GM21390 (cell line): ENCODE data around the gene CHMP6.
"Not testable (repeated sequence)": the region's sequence is repeated elsewhere in the genome, so short reads cannot be mapped to it uniquely, and the experiment has no call there.

ENCODE experiments used
- ATAC-seq: cut with Tn5 transposase; IDR thresholded peaks from one replicate; pipeline ENCODE4 v1.9.1; 2021; ENCODE audit not compliant: unreplicated experiment

CHMP6 gene

DNA sequence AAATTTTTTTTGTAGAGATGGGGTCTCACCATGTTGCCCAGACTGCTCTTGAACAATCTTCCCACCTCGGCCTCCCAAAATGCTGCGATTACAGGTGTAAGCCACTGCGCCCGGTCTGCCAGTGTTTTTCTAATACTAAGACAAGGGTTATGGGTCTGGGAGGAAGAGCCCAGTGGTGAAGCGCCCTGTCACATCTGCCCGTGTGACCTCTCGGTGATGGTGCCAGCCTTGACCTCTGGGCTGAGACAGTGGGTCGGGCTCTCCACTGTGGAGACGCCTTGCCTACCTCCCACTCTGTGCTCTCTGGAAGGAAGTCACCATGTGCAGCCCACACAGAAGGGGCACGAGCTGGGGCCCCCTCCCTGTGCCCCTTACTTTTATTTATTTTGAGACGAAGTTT lies 38.2 kb downstream of the CHMP6 start:
- no peak for ATAC-seq

DNA sequence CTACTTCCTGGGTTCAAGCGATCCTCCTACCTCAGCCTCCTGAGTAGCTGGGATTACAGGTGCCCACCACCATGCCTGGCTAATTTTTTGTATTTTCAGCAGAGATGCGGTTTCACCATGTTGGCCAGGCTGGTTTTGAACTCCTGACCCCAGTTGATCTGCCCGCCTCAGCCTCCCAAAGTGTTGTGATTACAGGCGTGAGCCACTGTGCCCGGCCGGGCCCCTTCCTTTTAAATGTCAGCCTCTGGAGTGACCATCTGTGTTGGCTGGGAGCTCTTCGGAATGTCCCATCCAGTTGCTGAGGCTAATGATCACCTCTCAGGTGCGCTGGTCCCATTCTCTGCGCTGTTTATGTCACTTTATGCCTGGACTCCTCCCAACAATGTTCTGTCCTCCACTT lies 38.7 kb downstream of the CHMP6 start:
- not testable (repeated sequence) for ATAC-seq

DNA sequence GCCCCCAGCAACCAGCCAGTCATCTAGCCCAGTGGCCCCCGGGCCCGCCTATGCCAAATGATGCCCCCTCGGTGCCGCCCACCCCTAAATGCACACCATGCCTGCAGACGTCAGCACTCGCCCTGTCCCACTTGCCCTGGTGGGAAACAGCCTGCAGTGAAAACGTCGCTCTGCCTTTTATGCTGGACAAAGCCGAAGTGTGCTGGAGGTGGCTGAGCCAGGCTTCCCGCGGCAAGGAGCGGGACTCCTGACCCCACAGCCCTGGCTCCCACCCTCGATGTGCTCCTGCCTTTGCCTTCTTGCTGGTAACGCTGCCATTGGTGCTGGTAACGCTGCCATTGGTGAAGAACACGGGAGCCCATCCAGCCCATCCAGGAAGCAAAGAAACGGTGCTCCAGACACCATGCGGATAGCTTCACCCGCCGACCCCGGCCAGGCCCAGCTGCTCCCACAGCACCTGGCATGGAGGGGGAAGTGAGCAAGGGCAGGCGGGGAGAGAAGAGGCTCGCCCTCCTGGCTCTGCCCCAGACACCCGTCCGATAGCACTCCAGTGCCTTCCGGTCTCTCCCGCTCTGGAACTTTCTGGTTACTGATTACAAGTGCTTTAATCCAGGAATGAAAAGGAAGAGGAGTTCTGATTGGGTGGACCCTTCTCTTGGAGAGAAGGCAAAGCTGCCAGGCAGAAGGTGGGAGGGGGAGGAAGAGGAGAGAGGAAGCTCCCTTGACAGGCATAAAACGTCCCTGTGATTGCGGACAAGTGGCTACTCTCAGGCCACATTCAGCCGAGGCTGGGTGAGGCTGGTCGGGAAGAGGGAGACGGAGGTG lies 39.3 kb downstream of the CHMP6 start:
- no peak for ATAC-seq

- no peak for ATAC-seq
These were observed 40.2 kb downstream of the CHMP6 start for GRCh38 chr17:81031566-81032550.

GRCh38 chr17:81032641-81033480 lies 41.2 kb downstream of the CHMP6 start:
- no peak for ATAC-seq

- no peak for ATAC-seq
These were observed 42.0 kb downstream of the CHMP6 start for GRCh38 chr17:81033535-81034167.

GRCh38 chr17:81034168-81034777 lies 42.6 kb downstream of the CHMP6 start:
- peak; percentile 18 for ATAC-seq

DNA sequence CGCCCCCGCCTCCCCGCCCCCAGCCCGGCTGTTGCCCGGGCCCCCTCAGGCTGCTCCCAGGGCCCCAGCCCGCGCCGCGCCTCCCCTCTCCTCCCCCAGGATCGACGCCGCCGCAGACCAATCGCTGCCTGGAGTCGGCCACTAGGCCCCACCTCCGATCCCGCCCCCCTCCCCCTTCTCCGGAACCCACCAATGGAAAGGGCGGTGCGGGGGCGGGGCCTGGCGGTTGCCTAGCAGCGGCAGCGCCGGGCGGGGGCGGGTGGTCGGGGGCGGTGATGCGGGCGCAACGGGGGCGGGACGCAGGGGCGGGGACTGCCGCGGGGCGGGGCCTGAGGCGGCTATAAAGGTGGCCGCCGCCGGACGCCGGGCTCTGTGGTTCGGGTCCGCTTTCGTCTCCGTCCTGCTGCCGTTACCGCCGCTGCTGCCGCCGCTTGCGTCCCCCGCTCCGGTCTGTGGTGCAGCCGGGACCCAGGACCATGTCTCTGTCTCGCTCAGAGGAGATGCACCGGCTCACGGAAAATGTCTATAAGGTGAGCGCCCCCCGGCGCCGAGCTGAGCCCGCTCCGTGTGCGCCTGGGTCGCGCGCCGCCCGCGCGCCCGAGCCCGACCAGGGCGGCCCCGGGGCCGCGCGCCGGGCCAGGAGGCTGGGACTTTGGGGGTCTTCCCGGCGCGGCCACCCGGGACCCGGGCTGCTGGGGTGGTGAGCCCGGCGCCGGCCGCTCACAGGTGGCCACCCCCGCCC lies 43.3 kb downstream of the CHMP6 start, which contains the start of gene BAIAP2:
BAIAP2 (plus strand) TSS at position 373 of the 742 bp plus-strand sequence; CDS start at position 477, 104 bp downstream.
- ATAC-seq: peak; percentile 63

GRCh38 chr17:81035521-81036196 lies 44.0 kb downstream of the CHMP6 start:
- ATAC-seq: no peak

DNA sequence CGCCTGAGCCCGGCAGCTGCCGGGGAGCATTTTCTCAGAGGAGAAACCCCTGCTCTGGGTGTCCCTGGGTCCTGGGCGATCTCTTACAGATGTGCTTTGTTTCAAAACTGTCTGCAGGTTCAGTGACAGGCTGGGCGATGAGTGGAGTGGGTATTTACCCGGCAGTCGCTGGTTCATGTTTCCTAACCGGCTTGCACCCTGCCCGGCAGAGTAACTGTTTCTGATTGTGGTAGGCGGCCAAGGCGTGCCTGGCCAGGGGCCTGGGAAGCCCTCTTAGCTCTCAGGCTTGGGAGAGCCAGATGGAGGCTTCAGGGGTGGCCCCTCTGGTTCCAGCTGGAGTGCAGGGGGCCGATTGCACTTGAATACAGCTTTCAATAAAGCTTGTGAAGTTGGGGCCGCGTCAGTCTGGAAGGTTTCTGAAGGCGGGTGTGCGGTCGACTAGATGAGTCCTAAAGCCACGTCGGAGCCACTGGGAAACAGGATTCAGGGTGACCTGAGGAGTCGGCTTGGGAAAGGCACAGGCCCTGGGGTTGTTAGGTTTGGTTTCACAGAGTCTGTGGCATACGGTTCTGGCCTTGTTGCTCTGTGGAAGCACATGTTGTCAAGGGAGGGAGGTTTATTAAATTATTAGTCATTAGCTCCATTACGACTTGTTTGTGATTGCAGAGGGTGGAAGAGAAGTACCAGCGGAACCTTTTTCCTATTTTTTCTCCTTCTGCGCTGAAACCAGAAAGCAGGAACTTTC lies 44.7 kb downstream of the CHMP6 start:
- ATAC-seq: no peak

- no peak for ATAC-seq
These were observed 45.6 kb downstream of the CHMP6 start for GRCh38 chr17:81037026-81037797.

DNA sequence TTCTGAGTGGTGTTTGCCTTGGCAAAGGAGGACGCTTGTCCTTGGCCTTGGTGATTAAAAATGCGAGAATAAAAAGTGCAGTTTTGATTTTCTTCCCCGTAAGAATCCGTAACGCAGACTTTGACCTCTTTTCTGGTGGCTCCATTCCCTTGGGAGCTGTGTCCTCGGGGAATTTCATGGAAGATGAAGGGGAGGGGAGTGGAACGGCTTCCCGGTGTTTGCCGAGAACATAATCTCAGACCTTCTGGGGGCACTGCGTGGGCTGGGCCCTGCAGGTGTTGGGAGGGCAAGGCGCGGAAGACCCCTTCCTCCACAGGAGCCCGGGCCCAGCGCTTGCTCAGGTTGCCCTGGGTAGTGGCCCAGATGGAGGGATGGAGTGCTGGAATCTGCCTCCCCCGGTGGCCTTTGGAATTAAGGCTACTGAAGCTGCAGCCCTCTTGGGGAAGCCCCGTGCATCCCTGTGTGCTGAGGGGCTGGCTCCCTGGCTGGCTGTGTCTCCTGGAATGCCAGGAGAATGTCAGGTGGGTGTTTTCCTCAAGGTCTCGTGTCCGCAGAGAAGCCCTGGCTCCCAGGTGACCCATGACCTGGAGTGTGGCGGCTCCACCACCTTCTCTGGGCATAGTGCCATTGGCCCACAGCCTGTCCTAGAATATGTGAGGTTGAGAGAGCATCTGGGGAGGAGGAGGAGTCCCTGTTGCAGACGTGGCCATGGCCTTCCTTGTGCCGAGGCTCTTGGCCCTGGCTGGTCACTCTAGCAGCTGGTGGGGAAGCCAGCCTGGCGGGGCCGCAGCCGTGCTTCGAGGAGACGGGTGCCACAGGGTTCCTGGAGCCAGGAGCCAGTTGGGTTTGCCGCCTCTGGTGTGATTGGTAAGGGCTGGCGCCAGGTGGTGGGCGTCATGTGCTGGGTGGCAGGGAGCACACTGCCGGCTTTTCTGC lies 46.4 kb downstream of the CHMP6 start:
- no peak for ATAC-seq

- ATAC-seq: no peak
These were observed 47.5 kb downstream of the CHMP6 start for GRCh38 chr17:81039096-81039495.

DNA sequence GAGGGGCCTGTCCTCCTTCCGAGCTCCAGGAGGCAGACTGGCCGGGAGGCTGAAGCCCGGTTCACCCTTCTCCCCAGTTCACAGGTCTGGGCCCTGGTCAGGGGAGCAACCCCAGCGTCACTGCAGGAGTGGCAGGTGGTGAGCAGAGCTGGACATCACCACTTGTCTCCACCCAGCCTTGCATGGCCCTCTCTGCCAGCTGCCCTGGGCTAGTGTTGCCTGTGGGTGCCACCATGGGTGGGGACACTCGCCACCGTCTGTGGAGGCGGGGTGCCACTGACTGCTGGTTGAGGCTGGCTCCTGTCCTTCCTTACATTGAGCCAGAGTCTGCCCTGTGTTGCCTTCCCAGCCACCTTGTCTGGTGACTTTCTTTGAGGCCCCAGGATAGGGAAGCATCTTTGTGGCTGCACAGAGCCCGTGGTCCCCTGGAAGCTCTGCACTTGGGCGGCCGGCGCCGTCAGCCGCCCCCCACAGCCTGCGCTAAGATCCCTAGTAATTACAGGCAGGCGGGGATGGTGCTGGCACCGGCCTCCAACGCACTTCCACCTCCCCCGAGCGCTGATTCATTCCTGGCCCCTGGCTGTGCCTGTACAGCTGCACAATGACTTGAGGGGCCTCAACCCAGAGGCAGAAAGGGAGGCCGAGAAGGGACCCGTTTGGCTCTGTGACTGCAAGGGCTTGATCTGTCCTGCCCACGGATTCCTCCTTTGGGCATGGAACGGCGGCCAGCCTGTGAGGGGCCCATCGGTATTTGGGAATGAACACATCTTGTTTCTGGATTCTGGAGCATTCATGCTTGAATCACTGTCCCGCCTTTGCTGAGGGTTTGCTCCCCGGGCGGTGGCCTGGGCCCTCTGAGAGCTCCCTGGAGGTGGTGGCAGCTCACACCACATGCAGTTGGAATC lies 48.5 kb downstream of the CHMP6 start:
- no peak for ATAC-seq

DNA sequence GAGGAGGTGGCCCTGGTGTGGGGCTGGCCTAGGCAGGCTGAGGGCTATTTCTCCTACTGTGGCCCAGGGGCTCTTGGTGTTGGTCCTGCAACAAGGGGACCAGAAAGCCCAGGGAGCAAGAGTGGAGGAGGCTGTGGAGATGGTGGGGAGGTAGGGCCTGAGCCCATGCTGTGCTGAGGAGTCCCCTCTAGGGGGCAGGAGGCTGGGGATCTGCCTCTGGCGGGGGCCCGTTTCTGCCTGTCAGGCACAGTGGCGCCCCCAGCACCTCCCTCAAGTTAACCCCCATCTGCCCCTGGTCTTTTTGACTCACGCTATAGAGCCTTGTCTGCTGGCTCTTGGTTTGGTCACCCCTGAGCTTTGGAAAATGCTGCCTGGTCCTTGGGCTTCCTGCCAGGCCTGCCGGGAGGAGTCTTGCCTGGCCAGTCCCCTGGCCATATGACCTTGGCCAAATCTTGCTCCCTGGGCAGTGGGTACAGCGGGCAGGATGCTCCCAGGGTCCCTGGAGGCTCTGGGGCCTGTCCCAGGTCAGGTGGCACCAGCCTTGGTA lies 49.2 kb downstream of the CHMP6 start:
- no peak for ATAC-seq
